HL-60 (cell line): Measurements from ENCODE around the gene SUMF1.

Source experiments
- DNase-seq, 2 experiments: peaks; one replicate each; pipeline ENCODE4 v3.0.0-alpha.2; 2010 to 2020; ENCODE audit warnings: low read depth in 1 of 2, low spot score in 1 of 2
- H3K27ac ChIP-seq: fragments of 250-450 bp; sonication (Bioruptor Pico); replicated peaks from 2 replicates; pipeline ENCODE4 v1.5.1; 2020; ENCODE audit warnings: mild to moderate bottlenecking, moderate library complexity
- H3K27me3 ChIP-seq: fragments of 250-450 bp; sonication (Bioruptor Pico); 2 replicates; pipeline ENCODE4 v1.5.1; 2021; ENCODE audit warnings: mild to moderate bottlenecking, moderate library complexity; ENCODE audit not compliant: insufficient read depth, poor library complexity, severe bottlenecking
- H3K4me3 ChIP-seq: replicated peaks from 2 replicates; pipeline ENCODE4 v1.5.1; 2011; ENCODE audit warnings: mild to moderate bottlenecking, control low read depth, low read length; ENCODE audit not compliant: insufficient read depth
- CTCF ChIP-seq: IDR thresholded peaks from one replicate; pipeline ENCODE4 v1.5.1; 2011; ENCODE audit warnings: low read length, control low read depth, inconsistent platforms; ENCODE audit not compliant: insufficient read depth
- GABPA ChIP-seq: IDR thresholded peaks from 2 replicates; pipeline ENCODE4 v1.6.1; 2012; ENCODE audit warnings: low read depth
- POLR2AphosphoS5 ChIP-seq: IDR thresholded peaks from 2 replicates; pipeline ENCODE4 v1.6.1; 2012; ENCODE audit warnings: low read depth
- SPI1 ChIP-seq: IDR thresholded peaks from 2 replicates; pipeline ENCODE4 v1.6.1; 2012; ENCODE audit warnings: low read depth, mild to moderate bottlenecking, borderline replicate concordance
- TF ChIP-seq, protein P1 (sequence below): IDR thresholded peaks from 2 replicates; pipeline ENCODE4 v1.6.1; 2012; ENCODE audit warnings: low read depth; ENCODE audit not compliant: insufficient replicate concordance

SUMF1 gene

DNA sequence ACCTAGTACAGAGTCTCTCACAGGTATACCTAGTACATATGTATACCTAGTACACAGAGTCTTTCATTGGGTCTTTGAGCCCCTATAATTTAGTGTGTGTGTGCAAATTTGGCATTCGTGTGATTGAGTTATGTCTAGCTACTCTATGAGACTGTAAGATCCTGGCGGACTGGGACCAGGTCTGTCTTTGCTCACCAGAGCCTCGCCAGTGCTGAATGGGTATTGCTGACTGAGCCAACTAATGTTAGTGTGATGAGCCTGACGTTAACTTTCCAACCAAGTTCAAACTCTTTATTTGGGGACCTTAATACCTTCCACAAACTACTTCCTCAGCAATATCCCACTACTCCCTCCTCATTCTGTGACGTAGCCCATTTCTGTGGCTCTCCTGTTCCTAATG lies 128.3 kb downstream of the SUMF1 start:
- no peak for DNase-seq
- TF ChIP-seq, protein P1, sequence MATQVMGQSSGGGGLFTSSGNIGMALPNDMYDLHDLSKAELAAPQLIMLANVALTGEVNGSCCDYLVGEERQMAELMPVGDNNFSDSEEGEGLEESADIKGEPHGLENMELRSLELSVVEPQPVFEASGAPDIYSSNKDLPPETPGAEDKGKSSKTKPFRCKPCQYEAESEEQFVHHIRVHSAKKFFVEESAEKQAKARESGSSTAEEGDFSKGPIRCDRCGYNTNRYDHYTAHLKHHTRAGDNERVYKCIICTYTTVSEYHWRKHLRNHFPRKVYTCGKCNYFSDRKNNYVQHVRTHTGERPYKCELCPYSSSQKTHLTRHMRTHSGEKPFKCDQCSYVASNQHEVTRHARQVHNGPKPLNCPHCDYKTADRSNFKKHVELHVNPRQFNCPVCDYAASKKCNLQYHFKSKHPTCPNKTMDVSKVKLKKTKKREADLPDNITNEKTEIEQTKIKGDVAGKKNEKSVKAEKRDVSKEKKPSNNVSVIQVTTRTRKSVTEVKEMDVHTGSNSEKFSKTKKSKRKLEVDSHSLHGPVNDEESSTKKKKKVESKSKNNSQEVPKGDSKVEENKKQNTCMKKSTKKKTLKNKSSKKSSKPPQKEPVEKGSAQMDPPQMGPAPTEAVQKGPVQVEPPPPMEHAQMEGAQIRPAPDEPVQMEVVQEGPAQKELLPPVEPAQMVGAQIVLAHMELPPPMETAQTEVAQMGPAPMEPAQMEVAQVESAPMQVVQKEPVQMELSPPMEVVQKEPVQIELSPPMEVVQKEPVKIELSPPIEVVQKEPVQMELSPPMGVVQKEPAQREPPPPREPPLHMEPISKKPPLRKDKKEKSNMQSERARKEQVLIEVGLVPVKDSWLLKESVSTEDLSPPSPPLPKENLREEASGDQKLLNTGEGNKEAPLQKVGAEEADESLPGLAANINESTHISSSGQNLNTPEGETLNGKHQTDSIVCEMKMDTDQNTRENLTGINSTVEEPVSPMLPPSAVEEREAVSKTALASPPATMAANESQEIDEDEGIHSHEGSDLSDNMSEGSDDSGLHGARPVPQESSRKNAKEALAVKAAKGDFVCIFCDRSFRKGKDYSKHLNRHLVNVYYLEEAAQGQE, result no peak
- TF ChIP-seq GABPA, result no peak
- no peak for TF ChIP-seq POLR2AphosphoS5
- no peak for TF ChIP-seq CTCF
- no peak for TF ChIP-seq SPI1
- H3K27me3 ChIP-seq, result no peaks in the 10 kb centered on the region
- H3K4me3 ChIP-seq, result no peak overlapping the region
- H3K27ac ChIP-seq, result no peak overlapping the region

- Histone ChIP-seq H3K4me3 (no peak overlapping the region), H3K27ac (no peak overlapping the region), H3K27me3 (no peaks in the 10 kb centered on the region)
- TF ChIP-seq CTCF, result no peak
- TF ChIP-seq POLR2AphosphoS5, result no peak
- TF ChIP-seq, protein P1, result no peak
- TF ChIP-seq SPI1, result no peak
- TF ChIP-seq GABPA, result no peak
- no peak for DNase-seq
Measured at GRCh38 chr3:4336850-4337546, 130.1 kb downstream of the SUMF1 start.

DNA sequence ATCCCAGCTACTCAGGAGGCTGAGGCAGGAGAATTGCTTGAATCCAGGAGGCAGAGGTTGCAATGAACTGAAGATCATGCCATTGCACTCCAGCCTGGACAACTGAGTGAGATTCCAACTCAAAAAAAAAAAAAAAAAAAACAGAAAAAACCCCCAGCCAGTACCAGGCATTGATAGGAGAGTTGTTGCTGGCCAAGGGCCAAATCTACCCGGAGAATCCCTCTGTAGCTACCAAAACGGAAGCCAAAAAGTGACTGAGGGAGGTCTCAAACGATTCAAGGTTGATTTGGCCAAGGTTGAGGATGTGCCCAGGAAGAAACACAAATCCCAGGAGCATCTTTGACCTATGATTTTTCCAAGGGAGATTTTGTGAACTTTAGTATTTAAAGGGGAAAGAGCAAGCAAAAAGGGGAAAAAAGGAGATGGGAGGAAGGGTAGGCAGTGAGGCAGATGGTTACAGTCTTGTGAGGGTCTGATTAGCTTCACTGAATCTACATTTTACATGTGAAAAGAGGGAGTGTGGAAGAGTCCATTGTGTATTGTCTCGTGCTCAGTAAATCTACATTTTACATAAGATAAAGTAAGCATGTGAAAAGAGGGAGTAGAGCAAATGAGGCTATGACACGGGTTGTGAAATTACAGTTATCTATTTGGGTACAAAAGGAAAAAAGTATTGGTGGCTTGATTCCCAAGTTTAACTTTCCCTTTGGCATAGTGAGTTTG lies 131.1 kb downstream of the SUMF1 start:
- H3K27ac ChIP-seq, result no peak overlapping the region
- TF ChIP-seq SPI1, result no peak
- TF ChIP-seq POLR2AphosphoS5, result no peak
- TF ChIP-seq CTCF, result no peak
- TF ChIP-seq, protein P1, result no peak
- no peak for TF ChIP-seq GABPA
- no peak for DNase-seq
- no peaks in the 10 kb centered on the region for H3K27me3 ChIP-seq
- H3K4me3 ChIP-seq, result no peak overlapping the region
